Measurements from ENCODE around the gene WNK3.

DNA sequence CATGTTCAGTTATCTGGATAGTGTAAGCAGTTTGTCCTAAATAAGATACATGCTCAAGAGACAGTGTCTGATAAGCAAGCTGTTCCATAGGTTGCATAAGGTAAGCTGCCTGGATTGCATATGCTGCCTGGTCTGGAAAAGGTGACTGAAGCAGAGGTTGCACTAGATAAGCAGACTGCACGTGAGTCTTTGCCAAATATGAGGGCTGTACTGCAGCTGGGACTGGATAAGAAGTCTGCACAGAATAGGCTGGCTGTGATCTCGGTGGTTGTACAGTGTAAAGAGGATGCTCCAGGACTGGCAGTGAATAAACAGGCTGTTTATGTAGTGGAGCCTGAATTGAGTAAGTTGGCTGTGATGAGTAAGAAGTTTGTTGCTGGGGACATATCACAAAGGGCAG lies 68.9 kb downstream of the WNK3 start:
- TF ChIP-seq, protein P1, sequence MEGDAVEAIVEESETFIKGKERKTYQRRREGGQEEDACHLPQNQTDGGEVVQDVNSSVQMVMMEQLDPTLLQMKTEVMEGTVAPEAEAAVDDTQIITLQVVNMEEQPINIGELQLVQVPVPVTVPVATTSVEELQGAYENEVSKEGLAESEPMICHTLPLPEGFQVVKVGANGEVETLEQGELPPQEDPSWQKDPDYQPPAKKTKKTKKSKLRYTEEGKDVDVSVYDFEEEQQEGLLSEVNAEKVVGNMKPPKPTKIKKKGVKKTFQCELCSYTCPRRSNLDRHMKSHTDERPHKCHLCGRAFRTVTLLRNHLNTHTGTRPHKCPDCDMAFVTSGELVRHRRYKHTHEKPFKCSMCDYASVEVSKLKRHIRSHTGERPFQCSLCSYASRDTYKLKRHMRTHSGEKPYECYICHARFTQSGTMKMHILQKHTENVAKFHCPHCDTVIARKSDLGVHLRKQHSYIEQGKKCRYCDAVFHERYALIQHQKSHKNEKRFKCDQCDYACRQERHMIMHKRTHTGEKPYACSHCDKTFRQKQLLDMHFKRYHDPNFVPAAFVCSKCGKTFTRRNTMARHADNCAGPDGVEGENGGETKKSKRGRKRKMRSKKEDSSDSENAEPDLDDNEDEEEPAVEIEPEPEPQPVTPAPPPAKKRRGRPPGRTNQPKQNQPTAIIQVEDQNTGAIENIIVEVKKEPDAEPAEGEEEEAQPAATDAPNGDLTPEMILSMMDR (IDR thresholded peaks at IDR 0.05), result no peak
- no peak for TF ChIP-seq POLR2A (IDR thresholded peaks at IDR 0.05)
